Stimulated activated CD4-positive, alpha-beta T cell treated with anti-CD3 and anti-CD28 coated beads, Interleukin-4, amount 100 ng/mL, for 24 hours (primary cell): ENCODE measurements around the gene PHF21A.
A peak's percentile ranks its signal among the peaks of the same experiment; 100 is the strongest.
"Not testable (repeated sequence)": the region's sequence is repeated elsewhere in the genome, so short reads cannot be mapped to it uniquely, and the experiment has no call there.

Source experiments
- DNase-seq: peaks from one replicate; pipeline ENCODE4 v3.0.0-alpha.2; 2020

PHF21A gene

DNA sequence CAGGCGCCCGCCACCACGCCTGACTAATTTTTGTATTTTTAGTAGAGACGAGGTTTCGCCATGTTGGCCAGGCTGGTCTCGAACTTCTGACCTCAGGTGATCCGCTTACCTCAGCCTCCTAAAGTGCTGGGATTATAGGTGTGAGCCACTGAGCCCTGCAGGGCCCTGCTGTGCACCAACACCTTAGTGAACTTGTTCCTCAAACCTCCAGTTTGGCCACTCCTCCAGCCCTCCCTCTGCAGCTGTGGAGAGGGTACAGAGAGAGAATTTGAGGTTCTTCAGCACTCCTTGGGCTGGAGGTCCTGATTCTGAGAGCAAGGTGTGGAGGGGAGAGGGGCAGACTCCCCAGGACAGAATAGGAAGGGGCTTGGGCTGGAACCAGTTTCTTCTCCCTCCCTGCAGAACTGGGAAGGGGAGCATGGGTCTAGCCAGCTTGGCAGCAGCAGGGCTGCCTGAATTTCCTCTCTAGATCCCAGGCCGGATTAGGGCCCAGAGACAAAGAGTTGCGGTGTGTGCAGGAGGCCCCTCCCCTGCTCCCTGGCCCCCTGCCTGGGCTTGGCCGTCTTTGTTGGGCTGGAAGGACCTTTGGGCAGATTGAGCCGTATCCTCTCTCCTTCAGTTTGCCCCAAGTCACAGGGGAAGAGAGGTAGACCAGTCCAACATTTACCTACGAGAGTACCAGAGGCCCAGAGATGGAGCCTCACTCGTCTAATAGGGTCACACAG, 201.3 kb downstream of the PHF21A start:
- no peak for DNase-seq

DNA sequence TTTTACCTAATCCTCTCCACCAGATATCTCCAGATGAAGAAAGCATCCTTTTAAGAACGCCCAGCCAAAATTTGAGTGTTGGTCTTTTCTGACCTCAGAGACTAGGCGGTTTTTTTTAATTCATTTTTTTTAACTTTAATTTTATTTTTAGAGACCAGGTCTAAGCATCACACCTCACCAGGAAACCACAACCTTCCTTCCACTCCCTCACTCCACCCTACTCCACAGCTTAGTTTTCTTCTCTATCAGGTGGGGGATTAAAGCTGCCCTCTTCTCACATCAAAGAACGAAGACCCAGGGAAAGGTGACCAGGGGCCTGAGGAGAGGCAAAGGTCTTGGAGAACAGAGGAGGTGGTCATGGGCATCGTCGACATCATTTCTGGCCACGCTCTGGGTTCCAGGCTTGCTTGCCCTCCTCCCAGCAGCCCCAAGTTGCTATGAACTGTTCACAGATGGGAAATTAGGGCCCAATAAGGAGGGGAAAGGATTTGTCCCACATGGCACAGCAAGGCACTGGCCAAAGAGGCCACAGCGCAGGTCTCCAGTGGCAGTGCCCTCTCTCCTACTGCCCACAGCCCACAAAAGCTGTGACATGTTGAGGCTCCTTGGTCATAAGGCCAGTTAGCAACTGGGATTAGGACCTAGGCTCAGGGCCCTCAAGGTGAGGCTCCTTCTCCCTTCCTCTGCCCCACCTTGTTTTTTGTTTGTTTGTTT, 202.1 kb downstream of the PHF21A start:
- no peak for DNase-seq

DNA sequence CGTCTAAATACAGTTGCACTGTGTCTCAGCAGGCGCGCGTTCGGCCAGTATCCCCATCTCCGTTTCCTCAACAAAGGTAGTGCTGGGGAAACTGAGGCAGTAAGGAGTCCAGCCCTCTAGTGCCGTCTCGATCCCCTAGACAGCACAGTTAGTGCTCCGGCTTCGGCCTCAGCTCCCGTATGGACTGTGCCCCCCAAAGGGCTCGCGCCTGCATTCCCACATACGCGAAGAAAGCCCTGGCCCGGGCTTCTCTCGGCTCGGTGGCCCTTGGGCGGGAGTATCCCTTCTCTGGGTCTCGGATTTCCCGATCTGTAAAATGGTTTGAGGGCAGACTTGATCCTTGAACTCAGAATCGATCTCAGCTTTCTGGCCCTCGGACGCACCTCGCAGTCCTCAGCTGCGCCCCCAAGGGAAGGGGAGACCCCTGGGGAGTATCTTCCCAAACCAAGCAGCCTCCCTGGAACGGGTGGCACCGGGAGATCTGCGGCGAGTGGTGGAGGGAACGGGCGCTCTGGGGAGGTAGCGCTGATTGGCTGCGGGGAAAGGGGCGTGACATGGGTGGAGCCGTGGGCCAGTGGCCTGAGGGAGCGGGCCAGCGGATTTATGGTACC, 202.8 kb downstream of the PHF21A start:
- peak; percentile 71 for DNase-seq

DNA sequence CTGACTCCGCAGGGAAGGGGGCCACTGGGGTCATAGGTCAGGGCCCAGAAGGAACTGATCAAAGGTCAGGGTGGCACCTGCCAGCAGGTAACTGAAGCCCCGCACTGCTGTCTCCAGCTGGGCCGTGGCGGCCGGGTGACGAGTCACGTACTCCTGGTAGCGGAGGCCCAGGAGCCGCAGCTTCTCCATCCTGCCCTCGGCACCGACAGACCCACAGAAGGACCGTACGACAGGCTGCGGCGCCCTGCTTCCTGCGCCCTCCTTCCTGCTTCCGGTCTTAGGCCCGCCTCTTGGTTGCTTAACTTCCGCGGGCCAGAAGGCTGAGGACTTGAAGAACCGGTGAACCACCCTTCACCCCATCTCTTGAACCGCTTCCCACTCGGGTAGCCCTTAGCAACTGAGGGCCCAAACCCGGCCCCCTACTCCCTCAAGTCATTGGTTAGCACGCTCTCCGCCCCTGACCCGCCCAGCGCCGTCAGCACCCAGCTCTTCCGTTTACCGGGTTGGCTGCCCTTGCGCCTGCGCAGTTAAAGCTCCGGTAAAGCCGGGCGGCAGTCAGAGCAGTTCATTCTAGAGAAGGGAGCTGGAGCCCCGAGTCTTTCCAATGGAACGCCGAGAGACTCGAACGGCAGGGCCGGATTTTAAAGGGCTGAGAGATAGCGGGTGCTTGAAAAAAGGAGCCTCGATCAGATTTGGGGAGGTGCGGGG, 203.5 kb downstream of the PHF21A start, which contains the start of gene PEX16:
Gene PEX16, minus strand, starts transcription at position 255 of the 708 bp plus-strand sequence. Its CDS starts 66 bp downstream, at position 189.
- peak; percentile 96 for DNase-seq

DNA sequence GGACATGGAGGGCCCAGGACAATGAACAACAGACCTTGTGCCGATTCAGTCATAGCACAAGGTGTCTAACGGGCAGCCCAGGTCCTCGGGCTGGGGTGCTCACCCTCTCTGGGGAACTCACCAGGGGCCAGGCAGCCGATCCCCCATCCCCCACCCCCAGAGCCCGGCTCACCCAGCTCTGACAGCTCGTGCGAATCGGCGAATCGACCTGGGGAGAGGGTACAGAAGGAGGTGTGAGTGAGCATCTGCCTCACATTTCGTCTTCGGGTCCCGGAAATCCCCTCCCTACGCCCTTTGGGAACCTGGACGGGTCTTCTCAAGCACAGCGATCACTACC, 204.0 kb downstream of the PHF21A start:
- peak; percentile 30 for DNase-seq

DNA sequence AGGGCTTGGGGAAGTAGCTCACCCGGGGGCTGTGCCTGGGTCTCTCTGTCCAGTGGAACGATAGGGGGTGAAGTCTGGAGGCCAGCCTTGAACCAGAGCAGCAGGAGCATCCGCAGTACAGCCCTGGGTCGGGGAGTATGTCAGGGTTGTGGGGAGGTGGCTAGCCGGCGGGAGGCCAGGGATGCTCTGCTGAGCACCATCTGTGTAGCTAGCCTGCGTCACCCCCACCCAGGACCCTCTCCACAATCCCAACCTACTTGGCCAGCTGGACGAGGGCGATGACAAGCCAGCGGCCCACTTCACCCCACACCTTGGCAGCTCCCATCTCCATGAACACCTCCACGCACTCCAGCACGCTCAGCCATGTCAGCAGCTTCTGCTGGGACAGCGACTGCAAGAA, 205.8 kb downstream of the PHF21A start:
- DNase-seq = no peak

DNA sequence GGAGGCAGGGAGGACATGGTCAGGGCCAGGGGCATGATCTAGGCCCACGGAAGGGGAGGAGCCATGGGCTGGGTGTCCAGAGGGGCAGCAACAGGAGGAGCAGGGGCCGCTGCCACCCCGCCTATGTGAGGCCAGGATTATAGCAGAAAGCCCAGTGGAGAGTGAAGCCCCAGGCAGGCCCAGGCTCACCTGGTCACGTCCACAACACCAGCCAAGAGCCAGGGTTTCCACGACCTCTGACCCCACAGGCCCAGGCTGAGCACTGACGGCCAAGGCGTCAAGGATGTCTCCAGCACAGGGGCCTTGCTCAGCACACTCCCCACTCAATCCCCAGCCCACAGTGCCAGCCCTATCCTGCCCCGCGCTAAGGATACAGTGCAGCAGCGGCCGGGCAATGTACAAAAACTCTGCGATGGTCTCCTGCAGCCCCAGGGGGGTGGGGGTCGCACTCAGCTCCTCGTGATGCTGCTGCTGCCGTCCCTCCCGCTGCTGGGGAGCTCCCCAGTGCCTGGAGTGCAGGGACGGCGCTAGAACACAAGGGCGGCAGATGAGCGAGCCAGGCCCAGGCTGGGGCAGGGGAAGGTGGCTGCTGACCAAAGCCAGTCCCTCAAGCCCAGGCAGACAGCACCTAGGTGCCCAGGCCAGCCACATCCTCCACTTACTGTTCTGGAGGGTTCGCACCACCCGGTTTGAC, 207.2 kb downstream of the PHF21A start:
- DNase-seq = no peak

DNA sequence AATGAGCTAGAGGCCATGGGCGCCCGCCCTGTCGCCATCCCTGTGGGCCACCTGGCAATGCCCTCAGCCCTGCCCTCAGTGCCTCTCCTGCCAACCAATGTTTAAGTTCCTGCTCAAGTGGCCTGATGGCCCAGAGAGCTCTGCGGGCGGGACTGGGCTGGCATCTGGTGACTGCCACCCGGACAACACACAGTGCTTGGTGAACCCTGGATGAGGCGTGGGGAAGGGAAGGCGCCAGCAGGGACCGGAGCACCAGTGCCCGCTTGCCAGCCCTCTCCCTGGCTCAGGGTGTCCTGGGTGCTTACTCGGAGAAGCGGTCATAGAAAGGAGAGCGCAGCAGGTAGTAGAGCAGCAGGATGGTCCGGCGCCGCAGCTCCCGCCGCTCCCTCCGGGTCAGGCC, 207.7 kb downstream of the PHF21A start:
- DNase-seq = no peak

DNA sequence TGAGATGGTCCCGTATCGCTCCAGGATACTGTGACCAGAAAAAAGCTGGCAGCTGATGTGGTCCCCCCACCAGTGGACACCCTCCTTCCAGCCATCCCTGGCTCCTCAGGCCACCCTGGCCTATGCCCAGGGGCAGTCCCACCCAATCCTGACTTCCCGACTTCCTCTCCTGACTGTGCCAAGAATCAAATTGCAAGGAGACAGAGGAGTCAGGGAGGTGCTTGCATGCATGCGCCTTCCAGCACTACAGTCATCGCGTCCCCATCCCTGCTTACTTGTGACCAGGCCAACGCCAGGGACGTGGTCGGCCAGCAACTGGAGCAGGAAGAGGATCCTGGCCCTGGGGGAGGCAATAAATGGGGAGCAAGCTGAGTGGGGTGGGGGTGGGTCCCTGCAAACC, 210.6 kb downstream of the PHF21A start:
- no peak for DNase-seq

DNA sequence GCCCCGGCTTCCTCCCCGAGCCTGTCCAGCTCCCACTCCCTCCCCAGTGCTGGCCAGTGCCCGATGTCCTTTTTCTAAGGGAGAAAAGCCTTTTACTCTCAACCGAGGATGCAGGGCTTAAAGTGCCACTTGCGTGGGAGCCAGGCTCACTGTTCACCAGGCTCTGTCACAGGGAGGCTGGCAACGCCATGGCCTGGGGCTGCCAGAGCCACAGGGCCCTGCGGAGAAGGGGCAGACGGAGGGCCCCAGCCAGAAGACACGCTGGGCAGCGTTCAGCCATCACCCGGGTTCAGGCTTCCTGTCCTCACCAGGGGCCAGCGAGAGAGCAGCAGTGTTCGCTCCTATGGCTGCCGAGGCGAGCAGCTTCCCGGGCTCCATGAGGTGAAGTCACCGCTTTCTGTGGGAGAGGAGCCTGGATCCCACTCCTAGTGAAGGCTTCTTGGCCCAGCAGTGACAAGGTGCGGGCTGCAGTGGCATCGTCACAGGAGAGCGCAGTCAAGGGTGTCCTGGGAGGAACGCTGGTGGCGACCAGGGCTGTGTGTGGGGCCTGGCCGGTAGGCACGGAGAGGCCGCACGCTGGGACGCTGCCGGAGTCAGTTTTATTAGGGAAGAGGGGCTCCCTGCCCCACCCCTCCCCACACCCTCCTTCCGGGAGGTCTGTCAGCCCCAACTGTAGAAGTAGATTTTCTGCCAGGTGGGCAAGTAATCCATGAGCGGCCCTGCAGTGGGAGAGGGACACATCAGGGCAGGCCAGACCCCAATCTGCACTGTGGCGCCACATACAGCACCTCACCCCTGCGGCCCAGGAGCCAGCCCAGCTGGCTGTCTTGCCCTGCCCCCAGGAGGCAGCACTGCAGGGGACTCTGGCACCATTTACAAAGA, 211.4 kb downstream of the PHF21A start:
- no peak for DNase-seq

DNA sequence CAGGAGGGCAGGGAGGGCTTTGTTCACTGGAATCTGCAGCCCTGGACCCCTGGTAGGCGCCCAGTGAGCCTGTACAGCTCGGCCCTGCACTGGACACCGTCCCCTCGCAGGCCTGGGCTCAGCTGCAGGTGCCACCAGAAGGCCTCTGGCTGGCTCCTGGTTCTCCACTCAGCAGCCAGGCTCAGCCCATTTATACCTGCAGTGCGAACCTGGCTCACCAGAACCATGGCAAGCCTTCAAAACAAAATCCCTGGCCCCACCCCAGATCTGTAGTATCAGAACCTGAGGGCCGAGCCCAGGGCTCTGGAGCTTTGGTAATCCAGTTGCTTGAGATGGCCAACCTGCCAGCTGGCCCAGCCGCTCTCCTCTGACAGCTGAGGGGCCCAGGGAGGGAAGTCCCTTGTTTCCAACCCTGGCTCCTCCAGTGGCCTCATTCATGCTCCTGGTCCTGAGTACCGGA, 213.3 kb downstream of the PHF21A start:
- no peak for DNase-seq

DNA sequence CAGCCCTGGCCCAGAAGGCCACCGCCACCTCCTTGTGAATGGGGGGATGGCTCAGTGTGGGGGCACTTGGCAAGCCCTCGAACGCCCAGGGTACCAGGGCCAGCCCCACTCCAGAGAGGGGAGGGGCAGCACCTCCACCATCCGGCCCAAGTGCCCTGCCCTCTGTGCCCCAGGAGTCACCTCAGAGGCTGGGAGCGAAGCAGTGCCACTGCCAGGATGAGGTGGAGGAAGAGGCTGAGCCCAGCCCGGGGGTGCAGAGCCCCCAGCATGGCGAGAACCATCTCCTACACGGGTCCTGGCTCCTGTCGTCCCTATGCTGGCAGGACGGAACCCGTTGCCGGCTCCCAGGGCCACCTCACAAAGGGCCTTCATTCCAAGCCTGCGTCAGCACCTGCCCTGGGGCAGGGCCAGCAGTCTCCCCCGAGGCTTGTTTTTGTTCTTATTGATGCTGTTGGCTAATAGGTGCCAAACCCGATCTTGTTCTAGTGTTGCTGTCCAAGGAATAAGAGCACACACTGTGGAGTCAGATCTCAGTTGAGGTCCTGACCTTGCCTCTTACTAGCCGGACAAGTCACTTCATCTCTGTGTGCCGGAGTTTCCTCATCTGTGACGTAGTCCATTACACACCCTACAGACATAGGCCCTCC, 214.2 kb downstream of the PHF21A start, which contains the start of gene FREY1:
Gene FREY1, minus strand, starts transcription at position 307 of the 647 bp plus-strand sequence. Its CDS starts 26 bp downstream, at position 281.
- no peak for DNase-seq

DNA sequence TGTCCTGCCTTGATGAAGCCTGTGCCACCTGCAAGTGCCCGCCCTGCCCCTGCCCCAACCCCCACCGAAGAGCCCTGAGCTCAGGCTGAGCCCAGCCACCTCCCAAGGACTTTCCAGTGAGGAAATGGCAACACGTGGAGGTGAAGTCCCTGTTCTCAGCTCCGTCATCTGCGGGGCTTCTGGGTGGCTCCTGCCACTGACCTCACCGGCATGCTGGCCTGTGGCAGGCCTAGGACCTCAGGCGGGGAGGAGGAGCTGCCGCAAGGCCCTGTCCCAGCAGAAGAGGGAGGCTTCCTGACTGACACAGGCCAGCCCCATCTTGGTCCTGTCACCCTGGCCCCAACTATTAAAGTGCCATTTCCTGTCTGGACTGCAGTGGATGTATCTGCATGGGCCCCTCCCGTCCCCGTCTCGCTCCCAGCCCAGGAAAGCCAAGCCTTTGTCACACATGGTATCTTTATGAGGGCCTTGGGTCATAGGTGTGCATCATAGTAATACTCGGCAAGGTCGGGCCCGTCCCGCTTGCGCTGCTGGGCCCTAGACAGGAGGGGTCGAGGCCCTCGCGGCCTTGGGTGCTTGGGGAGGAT, 215.1 kb downstream of the PHF21A start:
- DNase-seq = no peak

DNA sequence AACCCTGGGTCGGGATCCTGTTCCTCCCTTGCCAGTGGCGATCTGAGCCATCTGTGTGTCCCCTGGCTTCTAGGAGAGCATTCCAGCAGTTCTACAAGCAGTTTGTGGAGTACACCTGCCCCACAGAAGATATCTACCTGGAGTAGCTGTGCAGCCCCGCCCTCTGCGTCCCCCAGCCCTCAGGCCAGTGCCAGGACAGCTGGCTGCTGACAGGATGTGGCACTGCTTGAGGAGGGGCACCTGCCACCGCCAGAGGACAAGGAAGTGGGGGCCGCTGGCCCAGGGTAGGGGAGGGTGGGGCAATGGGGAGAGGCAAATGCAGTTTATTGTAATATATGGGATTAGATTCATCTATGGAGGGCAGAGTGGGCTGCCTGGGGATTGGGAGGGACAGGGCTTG, 215.7 kb downstream of the PHF21A start:
- not testable (repeated sequence) for DNase-seq

DNA sequence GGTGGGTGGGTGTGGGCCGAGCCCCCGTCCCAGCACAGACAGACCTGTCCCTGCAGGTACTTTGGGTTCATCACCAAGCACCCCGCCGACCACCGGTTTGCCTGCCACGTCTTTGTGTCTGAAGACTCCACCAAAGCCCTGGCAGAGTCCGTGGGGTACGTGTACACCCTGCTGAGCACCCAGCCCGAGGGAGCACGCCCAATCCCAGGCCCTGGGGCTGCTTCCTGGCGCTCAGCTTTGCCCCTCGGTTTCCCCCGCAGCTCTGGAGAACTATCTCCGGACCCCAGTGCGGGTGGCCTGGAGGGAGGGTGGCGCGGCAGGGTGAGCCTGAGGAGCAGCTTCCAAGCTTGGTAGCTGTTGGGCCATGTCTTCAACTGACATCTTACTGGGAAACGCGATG, 216.2 kb downstream of the PHF21A start:
- no peak for DNase-seq

DNA sequence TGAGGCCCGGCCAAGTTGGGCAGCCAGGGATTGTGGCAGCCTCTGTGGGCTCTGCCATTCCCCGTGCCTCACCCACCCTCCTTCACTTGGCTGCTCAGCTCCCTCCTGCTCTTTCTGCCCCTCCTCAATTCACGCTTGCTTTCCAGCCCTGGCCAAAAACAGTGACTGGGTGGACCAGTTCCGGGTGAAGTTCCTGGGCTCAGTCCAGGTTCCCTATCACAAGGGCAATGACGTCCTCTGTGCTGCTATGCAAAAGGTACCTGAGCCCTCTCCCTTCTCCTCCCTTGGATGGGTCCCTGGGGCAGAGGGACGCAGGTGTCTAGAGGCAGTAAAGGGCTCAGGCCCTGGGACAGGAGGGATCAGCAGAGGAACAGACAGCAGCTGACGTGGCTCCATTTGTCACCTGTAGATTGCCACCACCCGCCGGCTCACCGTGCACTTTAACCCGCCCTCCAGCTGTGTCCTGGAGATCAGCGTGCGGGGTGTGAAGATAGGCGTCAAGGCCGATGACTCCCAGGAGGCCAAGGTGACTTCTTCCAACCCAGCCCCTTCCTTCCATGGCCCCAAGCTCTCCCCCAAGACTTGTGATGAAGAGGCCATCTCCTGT, 216.8 kb downstream of the PHF21A start:
- DNase-seq = no peak

DNA sequence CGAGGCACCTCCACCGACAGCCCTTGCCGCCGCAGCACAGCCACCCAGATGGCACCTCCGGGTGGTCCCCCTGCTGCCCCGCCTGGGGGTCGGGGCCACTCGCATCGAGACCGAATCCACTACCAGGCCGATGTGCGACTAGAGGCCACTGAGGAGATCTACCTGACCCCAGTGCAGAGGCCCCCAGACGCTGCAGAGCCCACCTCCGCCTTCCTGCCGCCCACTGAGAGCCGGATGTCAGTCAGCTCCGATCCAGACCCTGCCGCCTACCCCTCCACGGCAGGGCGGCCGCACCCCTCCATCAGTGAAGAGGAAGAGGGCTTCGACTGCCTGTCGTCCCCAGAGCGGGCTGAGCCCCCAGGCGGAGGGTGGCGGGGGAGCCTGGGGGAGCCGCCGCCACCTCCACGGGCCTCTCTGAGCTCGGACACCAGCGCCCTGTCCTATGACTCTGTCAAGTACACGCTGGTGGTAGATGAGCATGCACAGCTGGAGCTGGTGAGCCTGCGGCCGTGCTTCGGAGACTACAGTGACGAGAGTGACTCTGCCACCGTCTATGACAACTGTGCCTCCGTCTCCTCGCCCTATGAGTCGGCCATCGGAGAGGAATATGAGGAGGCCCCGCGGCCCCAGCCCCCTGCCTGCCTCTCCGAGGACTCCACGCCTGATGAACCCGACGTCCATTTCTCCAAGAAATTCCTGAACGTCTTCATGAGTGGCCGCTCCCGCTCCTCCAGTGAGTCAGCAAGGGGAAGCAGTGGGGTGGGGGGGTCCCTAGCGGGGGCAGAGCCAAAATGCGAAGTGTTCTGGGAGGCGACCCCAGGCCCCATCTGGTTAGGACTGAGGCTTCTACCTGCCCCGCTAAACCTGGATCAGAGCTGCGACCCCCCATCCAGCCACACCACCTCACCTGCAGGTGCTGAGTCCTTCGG, 218.5 kb downstream of the PHF21A start:
- DNase-seq = no peak

DNA sequence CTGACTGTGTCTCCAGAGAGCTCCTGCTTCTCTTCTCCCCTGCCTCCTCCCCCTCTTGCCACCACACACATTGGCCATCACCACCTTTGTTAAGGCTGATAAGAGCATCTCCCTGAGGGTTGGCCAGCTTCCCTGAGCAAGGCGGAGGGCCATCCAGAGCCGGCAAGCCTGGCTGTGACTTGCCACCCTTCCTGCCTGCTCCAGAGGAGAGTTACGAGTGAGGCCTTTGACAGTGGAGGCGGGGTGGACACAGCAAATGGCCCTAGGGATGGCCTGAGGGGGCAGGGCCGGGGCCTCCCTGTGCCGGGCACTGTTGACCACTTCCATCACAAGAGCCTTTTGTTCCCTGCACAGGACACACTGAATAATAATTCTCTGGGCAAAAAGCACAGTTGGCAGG, 219.6 kb downstream of the PHF21A start:
- DNase-seq = no peak
